BJ (cell line): ENCODE results near the gene CCDC171. TPM values are rescaled to one million over a fixed set of nuclear protein-coding genes. Genes with fewer than 3 reads are reported as not detected.

Experiments used
- CTCF ChIA-PET: fragments of 350-600 bp; formaldehyde crosslinking; extraction: SDS; loops from one replicate; lab custom pipeline; 2021; ENCODE audit warnings: antibody characterized with exemption, inconsistent platforms; lab: Yijun Ruan, JAX
- POLR2A ChIA-PET: fragments of 300-600 bp; sonication (Branson Sonifier 250); formaldehyde crosslinking; extraction: SDS; loops from one replicate; lab custom pipeline; 2021; ENCODE audit warnings: antibody characterized with exemption; lab: Charles Lee
- DNase-seq: peaks from one replicate; pipeline ENCODE4 v3.0.0-alpha.2; 2011; ENCODE audit warnings: low read depth
- H3K27me3 ChIP-seq: 2 replicates; pipeline ENCODE4 v1.6.0; 2011; ENCODE audit warnings: low read length; ENCODE audit not compliant: control insufficient read depth, insufficient read depth
- H3K36me3 ChIP-seq: 2 replicates; pipeline ENCODE4 v1.5.1; 2011; ENCODE audit warnings: low read length; ENCODE audit not compliant: control insufficient read depth, insufficient read depth
- H3K4me3 ChIP-seq: 2 replicates; pipeline ENCODE4 v1.5.1; 2011; ENCODE audit warnings: low read depth, mild to moderate bottlenecking, control low read depth, low read length
- CTCF ChIP-seq: IDR thresholded peaks from 2 replicates; pipeline ENCODE4 v1.5.1; 2011; ENCODE audit warnings: low read depth, mild to moderate bottlenecking, control low read depth, inconsistent platforms, low read length, moderate library complexity; ENCODE audit not compliant: insufficient read depth
- polyA plus RNA-seq: library from polyadenylated mRNA; depleted of rRNA; stranded (reverse); fragments of >200 nt; gene quantifications from 2 replicates; pipeline ENCODE4 v1.2.3, GENCODE V29; 2011

Gene CCDC171
- polyA plus RNA-seq, 1 experiment = 0.39 TPM

DNA sequence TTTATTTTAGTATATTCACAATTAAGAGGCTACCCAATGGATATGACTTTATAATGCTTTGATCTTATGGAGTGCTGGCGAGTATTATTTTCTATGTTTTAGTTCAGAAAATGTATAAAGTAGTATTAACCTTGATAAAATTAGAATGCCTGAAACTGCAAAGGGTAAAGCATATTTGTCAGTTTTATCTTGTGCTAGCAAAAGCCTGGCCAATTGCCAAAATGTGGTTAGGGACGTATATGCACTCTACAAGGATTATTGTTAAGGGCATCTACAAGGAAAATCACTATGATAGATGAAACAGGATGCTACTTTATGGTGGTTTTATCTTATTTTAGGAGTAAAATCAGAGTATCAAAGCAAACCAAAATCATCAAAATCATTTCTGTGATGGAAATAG is 281.7 kb downstream of the CCDC171 start:
- H3K27me3 ChIP-seq = no peaks in the 10 kb centered on the region
- CTCF ChIA-PET = interaction anchor here (0.7 kb wide), 1 partner anchor 379 kb away, joined by 3 read pairs; no protein-coding TSS in a partner anchor
- no peak for TF ChIP-seq CTCF
- no peak for DNase-seq
- POLR2A ChIA-PET = interaction anchor here (0.5 kb wide), 1 partner anchor 872 kb away, joined by 3 read pairs; no protein-coding TSS in a partner anchor
- no peaks in the 10 kb centered on the region for H3K36me3 ChIP-seq
- H3K4me3 ChIP-seq = no peak overlapping the region

GRCh38 chr9:15837079-15837679 is 284.3 kb downstream of the CCDC171 start:
- DNase-seq = no peak
- H3K4me3 ChIP-seq = no peak overlapping the region
- peak; percentile 67 for TF ChIP-seq CTCF
- POLR2A ChIA-PET = no interaction called here
- H3K36me3 ChIP-seq = no peaks in the 10 kb centered on the region
- no peaks in the 10 kb centered on the region for H3K27me3 ChIP-seq
- CTCF ChIA-PET = interaction anchor here (0.6 to 1.3 kb wide), 7 partner anchors 16 to 1625 kb away, joined by 3 to 5 read pairs (median 3); no protein-coding TSS in a partner anchor

- ChIA-PET CTCF (no interaction called here), POLR2A (no interaction called here)
- no peak for DNase-seq
- H3K4me3 ChIP-seq = no peak overlapping the region
- no peaks in the 10 kb centered on the region for H3K36me3 ChIP-seq
- TF ChIP-seq CTCF = no peak
- no peaks in the 10 kb centered on the region for H3K27me3 ChIP-seq
Measured at GRCh38 chr9:15842051-15842450, 289.2 kb downstream of the CCDC171 start.

- Histone ChIP-seq H3K27me3 (no peaks in the 10 kb centered on the region), H3K36me3 (no peaks in the 10 kb centered on the region), H3K4me3 (no peak overlapping the region)
- TF ChIP-seq CTCF = no peak
- DNase-seq = no peak
- ChIA-PET POLR2A (no interaction called here), CTCF (no interaction called here)
Measured at GRCh38 chr9:15843316-15843715, 290.5 kb downstream of the CCDC171 start.

DNA sequence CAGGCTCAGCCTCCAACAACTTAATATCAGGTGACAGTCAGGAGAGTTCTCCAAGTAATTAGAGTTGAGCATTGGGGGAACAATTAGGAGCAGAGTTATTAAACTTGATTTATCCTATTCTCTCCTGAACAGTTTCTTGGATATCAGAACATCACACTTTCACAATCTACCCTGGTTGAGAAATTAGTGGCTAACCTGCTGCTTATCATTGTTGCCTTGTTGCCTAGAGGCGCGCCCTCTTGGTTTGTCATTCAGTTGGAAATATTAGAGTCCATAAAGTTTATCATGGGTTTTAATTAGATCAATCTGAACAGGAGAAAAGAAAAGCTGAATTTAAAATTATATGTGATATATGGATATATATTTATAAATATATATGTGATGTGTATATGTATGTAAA is 291.1 kb downstream of the CCDC171 start:
- CTCF ChIA-PET = no interaction called here
- POLR2A ChIA-PET = no interaction called here
- Histone ChIP-seq H3K4me3 (no peak overlapping the region), H3K27me3 (no peaks in the 10 kb centered on the region), H3K36me3 (no peaks in the 10 kb centered on the region)
- no peak for DNase-seq
- TF ChIP-seq CTCF = no peak
